ENCODE data around the gene LRP2.
"Not testable (repeated sequence)": the region's sequence is repeated elsewhere in the genome, so short reads cannot be mapped to it uniquely, and the experiment has no call there.

LRP2 gene

DNA sequence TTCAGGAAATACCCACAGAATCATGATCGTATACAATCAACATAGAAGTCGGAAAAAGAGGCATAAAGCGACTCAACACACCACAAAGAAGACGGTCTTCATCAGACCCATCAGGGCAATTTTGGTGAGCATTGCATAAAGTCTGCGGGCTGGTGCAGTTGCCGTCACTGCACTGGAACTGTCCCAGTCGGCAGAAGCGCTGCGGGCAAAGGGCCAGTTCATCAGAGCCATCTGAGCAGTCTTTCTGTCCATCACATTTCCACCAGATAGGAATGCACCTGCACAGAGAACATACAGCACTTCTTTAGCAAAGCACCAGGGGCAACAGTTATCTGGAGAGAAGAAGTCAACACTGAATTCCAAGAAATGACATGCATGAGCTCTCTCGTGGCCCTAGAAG, 187.2 kb downstream of the LRP2 start:
- DNase-seq (ENCODE audit: low read depth in 2 of 2): no peak

DNA sequence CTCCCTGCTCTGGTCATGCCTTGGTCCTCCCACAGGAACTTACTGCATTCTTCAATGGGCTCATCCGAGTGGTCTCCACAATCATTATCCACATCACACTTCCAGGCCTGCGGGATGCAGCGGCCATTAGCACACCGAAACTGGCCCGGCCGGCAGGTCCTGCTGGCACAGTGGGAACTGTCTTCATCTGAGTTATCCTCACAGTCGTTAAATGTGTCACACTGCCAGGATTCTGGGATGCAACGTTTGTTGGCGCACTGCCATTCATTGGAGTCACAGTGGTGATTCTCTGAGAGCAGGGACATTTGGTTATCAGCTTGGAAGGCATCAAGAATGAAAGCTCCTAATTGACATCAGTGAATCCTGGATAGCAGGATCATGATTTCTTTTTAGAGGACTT, 188.5 kb downstream of the LRP2 start:
- no peak for DNase-seq (ENCODE audit: low read depth in 2 of 2)

DNA sequence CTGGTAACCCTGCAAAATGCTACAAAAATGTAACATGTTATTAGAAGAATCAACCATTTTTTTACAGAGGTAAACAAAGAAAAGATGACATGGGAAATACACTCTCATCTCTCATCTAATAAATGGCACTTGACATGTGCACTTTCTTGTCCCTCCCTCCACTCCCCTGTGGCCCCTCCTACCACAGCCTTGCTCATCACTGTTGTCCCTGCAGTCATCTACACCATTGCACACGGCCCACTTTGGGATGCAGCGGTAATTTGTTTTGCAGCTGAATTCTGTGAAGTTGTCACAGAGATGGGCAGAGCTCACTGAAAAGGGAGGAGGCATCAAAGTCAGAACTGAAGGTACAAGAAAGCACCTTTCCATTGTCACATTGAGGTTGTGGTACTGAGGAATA, 189.4 kb downstream of the LRP2 start:
- no peak for DNase-seq (ENCODE audit: low read depth in 2 of 2)

DNA sequence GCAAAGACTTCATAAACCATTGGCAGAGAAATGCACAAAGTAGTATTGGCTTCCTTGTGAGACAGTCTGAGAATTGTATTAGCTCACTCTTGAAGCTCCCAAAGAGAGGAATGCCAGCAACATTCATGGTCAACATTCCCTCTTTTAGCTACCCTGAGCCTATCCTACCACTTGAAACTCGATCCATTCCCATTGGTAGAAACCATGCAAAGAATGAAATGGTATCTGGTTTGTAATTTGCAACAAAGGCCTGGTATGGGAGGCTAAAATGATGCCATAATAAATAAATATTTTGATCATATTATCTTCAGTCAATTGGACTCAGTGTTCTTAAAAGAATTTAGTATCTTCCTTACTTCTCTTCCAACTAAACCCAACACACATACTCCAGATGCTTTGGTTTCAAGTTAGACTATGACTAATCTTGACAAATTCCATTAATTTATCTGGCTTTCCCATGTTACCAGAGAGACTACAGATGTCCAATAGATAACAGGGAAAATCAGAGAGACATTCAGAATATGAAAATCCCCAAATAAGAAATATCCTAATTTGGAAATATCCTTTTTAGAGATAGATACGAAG, 190.1 kb downstream of the LRP2 start:
- no peak for DNase-seq (ENCODE audit: low read depth in 2 of 2)

DNA sequence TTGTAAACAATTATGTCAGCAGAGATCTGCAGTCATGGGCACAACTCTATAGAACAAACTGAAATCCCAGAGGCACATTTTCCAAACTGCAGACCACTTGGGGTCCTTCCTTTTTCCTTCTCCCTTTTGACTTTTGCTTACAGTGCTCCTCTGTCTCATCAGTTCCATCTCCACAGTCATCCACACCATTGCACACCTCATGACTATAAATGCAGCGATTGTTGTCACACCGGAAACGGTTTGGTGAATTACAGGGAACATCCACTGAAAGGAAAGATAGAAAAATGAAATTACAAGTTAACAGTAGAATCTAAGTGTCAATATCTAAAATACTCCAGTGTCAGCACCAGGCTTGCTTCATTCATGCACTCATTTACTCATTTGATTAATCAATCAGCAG, 196.5 kb downstream of the LRP2 start:
- DNase-seq (ENCODE audit: low read depth in 2 of 2): no peak

DNA sequence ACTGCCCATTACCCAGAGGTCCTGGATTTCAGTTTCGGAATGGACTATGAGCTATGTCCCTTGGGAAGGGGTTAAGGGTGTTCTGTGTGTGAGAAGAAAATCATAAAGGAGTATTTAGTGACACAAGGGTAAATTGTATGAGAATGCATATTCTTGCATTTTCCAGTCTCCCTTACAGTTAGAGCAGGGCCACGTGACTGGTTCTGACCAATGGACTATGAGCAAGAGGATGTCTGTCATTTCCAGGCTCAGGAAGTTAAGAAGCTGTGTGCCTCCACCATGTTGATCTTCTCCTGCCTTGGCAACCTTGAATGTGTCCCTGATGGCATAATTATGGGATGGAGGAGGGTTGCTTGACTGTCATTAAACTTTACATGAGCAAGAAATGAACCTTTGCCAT, 198.0 kb downstream of the LRP2 start:
- DNase-seq (ENCODE audit: low read depth in 2 of 2): no peak

DNA sequence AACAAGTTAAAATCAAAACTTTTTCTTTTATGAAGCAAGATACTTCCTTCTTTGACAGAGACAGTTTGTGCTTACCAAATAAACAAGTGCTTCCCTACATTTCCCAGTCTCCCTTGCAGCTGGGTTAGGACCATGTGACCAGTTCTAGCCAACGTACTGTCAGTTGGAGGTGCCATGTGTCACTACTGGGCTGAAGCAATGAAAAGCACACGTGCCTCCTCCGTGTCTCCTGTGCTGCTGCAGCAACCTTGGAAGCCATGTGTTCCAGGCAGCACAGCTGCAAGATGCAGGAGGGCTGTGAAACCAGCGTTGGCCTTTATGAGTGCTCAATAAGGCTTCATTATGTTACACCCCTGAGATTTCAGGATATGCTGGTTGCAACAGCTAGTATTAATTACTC, 199.7 kb downstream of the LRP2 start:
- DNase-seq (ENCODE audit: low read depth in 2 of 2): no peak

DNA sequence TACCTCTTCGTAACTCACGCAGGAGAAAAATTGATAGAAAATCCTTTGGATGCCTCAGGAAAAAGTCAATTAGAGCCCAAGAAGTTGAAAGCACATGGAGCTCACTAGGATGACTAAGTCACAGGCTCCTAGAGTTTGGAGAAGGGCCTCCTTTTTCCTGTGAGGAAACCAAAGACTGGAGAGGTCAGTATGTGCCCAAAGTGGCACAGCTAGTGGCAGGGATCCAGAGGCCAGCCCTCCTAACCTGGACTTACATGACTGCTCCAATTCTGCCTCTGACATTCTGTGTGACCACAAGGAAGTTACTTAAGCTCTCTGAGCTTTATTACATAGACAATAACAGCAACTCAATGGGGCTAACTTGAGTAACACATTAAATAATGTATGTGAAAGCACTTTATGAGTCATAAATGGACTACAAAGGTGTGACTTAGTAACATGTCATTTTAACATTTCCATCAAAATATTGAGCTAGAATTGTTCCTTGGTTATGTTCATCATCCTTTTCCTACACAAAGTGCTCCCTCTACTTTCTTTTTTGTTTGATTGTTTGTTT, 201.3 kb downstream of the LRP2 start:
- no peak for DNase-seq (ENCODE audit: low read depth in 2 of 2)

DNA sequence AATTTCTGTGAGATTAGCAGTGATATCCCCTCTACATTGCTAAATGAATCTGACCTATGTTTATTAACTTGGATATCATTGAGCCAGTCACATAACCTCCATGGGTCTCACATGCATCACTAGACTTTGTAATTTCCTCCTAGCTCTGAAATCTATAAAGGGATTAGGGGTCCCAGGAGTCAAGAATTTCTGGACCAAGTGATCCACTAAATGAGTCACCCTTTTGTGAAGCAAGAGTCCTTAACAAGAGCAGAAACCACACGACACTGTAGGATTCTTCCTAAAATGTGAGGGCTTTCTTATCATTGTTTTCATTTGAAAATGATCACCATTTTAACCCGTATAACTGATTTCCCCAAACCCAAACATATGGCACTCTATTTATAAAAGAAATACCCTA, 202.6 kb downstream of the LRP2 start:
- no peak for DNase-seq (ENCODE audit: low read depth in 2 of 2)

DNA sequence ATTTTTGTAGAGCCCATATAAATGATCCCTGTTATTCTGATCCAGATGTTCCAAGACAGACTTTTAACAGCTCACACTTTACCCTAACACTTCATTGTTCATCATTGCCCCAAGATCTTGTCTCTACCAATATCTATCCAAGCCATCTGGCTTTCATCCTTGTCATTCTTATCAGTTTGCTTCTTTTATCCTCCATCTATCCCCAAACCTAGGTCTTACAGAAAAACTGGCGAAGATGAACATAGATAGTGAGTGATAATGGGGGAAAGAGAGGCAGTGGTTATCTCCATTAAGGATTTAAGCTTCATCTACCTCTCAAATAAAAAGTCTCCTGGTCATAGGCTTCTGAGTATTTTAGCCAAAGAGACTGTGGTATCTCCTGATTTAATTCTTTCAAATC, 203.5 kb downstream of the LRP2 start:
- no peak for DNase-seq (ENCODE audit: low read depth in 2 of 2)

DNA sequence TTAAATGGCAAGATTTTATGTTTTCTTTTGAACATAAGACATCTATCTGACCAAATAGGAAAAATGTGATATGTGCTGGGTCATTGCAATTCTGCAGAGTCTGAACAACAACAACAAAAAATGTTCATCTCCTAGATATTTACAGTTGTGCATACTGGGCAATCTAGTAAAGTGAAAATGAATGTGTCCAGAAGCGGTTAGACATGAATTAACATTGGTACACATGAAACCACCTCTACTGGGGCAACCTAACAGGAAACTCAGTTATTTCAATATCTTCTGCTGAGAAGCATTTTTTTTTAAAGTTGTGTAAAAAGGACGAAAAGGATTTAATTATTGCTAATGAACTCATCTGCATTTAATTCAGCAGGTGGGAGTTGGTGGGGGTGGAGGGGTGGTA, 216.1 kb downstream of the LRP2 start:
- no peak for DNase-seq (ENCODE audit: low read depth in 2 of 2)

DNA sequence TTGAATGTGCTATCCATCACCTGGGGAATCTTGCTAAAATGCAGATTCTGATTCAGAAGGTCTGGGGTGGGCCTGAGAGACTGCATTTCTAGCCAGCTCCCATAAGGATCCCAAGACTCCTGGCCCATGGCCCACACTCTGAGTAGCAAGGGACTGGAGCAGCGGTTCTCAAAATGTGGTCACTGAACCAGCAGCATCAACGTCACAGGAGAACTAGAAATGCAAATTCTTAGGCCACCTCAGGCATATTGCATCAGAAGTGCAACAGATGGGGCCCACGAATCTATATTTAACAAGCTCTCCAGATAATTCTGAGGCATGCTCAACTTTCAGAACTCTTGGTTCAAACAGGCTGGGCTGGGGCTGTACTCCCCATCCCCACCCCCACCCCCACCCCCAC, 218.3 kb downstream of the LRP2 start:
- DNase-seq (ENCODE audit: low read depth in 2 of 2): no peak

DNA sequence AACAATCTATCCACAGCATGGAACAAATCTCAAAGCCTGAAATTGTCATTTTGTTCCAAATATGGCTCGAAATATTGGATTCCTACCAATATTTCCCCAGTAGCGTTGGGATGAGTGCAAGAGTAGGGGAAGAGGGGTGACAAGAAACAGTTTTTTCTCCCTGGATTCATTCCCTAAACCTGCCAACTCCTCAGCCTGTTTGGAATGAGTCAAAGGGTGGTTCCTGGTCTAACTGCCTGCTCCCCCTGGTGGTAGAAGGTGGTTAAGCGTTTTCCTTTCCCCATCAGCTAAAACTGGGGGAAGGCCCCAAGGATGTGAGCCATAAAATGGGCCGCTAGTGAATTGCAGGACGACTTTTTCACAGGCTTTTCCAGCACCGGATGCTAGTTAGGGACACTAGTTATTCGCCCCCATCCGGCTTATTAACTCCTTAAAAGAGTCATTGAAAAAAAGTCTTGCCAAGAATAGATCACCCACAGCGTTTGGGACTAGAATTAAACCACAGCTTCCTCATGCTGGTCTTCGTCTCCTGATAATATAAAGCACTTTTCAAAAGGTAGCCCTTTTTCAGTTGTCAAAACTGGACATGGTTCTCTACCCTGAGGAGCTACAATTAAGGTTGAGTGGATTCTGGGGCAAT, 220.5 kb downstream of the LRP2 start:
- DNase-seq (ENCODE audit: low read depth in 2 of 2): peak; percentile 28 to 65

DNA sequence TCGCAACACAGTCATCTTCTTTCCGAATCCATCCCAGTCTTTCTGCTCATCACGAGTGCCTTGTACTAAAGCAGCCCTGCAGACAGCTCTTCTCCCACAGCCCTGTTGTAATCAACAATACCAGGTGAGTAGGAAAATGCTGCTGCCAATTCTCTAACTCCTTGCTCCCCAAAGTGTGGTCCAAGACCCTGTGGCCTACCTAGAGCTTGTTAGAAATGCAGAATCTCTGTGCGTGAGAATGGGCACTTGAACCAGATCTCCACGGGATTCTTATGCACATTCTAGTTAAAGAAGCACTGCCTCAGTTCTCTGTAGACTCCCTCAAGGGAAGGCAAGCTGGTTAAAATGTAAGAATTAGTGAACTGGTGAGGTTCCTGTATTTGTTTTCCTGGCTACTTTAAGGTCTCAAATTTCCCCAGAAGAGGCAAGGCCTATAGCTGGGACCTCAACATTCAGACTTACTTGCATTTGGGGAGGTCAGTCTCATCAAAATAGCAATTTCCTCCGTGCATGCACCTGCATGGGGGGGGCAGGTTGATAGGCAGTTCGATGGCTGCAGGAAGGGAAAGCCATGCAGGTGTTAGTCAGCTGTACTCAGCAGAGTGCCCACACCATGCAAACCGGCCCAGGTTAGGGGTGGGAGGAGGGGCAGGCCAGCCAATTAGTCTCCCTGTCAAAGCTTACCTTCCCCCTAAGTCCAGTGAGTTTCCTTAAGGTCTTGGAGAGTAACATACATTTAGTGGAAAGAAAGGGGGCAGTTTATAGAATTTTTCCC, 222.2 kb downstream of the LRP2 start:
- DNase-seq (ENCODE audit: low read depth in 2 of 2): no peak

DNA sequence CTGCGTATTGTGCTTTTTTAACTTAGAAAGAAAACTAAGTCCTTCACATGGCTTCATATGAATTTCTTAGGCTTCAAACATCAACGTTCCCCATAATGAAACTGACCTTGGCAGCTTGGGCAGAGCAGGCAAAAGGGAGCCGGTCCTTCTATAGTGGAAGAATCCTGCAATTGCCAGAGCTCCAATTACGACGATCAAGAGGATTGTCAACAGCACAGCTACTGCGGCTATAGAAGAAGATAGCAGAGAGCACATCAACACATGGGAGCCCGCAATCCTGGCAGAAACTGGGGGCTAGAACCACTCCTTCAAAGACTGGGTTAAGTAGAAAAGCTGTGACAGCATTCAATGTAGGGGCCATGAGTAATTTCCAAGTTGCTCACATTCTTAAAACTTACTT, 223.2 kb downstream of the LRP2 start:
- no peak for DNase-seq (ENCODE audit: low read depth in 2 of 2)

DNA sequence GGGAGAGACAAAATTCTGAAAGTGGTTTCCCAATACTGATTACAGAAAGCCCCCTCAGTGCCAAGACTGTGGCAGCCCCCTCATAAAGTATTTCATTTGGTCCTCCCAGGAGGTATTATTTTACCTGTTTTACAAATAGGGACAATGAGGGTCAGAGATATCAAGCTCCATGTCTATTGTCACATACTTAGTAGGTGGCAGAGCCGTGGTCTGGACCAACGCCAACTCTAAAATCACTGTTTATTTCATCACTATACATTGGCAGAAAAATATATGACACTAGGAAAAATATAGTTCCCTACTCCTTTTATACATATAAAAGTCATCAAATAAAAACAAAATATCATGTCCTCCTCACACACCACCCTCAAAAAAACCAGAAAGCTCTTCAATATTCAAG, 224.4 kb downstream of the LRP2 start:
- DNase-seq (ENCODE audit: low read depth in 2 of 2): no peak

DNA sequence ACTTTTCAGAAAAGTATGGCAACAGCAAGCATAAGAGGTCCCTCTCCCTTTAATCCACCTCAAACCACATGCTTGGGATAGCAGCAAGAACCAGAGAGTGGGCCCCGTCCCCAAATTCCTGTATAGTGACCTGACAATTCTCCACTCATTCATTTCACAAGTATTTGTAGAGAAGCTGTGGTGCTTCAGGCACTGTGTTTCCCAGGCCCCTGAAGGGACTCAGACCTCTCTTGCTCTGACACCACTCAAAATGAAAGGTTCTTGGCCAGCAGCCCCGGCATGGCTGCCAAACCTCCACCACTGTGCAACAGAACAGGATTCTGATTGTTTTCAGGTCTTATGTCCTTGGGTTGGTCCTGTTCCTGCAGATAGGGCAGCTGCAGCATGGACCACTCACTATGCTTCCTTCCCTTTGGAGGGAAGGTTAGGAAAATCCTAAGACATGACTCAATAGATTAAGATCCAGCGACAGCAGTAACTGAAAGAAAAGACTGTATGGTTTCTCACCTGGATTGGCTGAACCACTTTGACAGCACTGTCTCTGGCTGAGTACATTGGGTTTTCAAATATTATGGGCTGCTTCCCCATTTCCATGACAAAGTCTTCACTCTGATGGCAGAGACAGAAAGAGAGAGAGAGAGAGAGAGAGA, 225.3 kb downstream of the LRP2 start:
- DNase-seq (ENCODE audit: low read depth in 2 of 2): no peak

DNA sequence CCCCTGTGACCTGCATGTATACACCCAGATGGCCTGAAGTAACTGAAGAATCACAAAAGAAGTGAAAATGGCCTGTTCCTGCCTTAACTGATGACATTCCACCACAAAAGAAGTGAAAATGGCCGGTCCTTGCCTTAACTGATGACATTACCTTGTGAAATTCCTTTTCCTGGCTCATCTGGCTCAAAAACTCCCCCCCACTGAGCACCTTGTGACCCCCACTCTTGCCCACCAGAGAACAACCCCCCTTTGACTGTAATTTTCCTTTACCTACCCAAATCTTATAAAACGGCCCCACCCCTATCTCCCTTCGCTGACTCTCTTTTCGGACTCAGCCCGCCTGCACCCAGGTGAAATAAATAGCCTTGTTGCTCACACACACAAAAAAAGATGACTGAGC, 225.9 kb downstream of the LRP2 start:
- DNase-seq (ENCODE audit: low read depth in 2 of 2): not testable (repeated sequence)

DNA sequence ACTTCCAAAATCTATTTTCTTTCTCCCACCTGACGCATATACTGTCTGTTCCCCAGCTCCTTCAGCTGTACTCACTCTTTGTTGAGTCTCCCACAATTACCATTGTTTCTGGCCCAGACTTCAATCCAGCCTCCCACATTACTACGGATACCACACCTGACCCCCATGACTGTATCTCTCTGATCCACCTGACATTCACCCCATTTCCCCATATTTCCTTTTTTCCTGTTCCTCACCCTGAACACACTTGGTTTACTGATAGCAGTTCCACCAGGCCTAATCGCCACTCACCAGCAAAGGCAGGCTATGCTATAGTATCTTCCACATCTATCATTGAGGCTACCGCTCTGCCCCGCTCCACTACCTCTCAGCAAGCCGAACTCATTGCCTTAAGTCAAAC, 228.1 kb downstream of the LRP2 start:
- not testable (repeated sequence) for DNase-seq (ENCODE audit: low read depth in 2 of 2)

DNA sequence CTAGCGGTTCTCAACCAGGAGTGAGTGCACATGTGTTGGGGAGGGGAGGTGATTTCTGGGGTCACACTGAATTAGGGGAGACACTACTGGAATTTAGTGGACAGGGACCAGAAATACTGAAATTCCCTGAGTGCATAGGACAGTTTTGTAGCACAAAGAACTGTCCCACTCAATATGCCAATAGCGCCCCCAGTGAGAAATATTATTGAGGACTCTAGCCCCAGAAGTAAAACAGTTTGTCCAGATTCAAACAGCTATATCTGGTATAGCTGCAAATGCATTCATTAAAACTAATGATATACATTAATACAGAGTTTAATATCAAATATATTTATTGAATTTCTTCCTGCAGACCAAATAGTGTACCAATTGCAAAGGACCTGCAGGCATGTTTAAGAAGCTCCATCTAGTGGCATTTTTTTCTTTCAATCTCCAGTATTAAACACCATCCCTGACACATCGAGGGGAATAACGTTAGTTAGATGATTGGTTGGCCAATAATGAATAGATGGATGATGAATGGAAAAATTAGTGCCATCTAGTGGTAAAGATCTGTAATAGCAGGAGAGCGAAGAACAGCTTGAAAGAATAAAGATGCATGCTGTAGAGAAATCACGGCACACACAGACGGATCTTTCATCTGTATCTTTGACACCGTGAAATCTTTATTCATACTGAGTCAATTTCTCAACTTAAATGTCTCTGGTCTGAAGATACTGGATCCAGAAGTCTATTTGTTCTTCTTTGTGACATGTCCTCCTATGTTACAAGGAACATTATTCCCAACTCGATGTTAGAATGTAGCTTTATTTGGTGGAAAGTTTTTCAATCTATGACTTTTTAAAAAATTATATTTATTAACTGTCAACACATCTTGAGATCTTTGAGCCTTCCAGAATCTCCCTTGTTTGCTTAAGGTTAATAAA, 230.5 kb downstream of the LRP2 start:
- DNase-seq (ENCODE audit: low read depth in 2 of 2): no peak

DNA sequence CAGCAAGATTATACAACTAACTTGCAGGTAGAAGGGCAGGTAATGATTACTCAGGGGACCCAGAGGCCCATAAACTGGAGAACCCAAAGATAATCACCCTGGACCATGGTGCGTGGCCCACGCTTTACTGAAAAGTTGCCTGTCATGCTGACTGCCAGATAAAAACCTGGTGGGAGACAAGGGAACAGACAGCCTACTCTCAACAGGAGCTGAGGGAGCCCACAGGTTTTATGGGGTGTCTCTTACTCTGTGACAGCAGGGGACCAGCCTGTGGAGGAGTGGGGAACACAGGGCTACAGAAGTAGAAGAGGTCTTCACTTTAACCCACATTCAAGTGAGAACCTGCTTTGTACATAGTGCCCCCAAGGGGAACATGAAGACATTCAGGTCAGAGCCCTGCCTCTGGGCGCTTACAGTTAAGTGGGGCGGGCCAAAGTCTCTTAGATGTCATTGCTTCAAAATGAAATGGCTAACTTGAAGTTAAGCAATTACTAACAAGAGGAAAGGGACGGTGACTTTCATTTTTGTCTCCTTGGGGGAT, 232.6 kb downstream of the LRP2 start:
- no peak for DNase-seq (ENCODE audit: low read depth in 2 of 2)
